Natural killer cell (primary cell): ENCODE results near the gene S1PR4. TPM values are rescaled to one million over a fixed set of nuclear protein-coding genes. Genes with fewer than 3 reads are reported as not detected.

ENCODE experiments used
- ATAC-seq, 3 donors: fragments of 150-1000 bp in 2 of 3; fragments of 200-7000 bp in 1 of 3; cut with Tn5 transposase; 1 replicate in 1 of 3; 2 replicates in 2 of 3; pipeline ENCODE4 v1.10.0; 2021; ENCODE audit warnings: mild to moderate bottlenecking in 2 of 3, moderate library complexity in 2 of 3
- DNase-seq, 2 donors: peaks; one replicate each; pipeline versions ENCODE4 v3.0.0 to v3.0.0-alpha.2; 2013 to 2021; ENCODE audit warnings: mixed read lengths in 1 of 2
- H3K27ac ChIP-seq: one replicate; pipeline ENCODE4 v1.5.1; 2013; ENCODE audit warnings: mild to moderate bottlenecking, low read length
- H3K27me3 ChIP-seq: one replicate; pipeline ENCODE4 v1.6.1; 2013; ENCODE audit warnings: low read length; ENCODE audit not compliant: control insufficient read depth, insufficient read depth
- H3K36me3 ChIP-seq: one replicate; pipeline ENCODE4 v1.6.1; 2013; ENCODE audit warnings: low read length; ENCODE audit not compliant: control insufficient read depth, insufficient read depth
- H3K4me1 ChIP-seq: one replicate; pipeline ENCODE4 v1.6.1; 2013; ENCODE audit warnings: low read length; ENCODE audit not compliant: control insufficient read depth, insufficient read depth
- H3K4me3 ChIP-seq: one replicate; pipeline ENCODE4 v1.5.1; 2013; ENCODE audit warnings: low read length
- H3K9me3 ChIP-seq: one replicate; pipeline ENCODE4 v1.6.1; 2013; ENCODE audit warnings: low read length; ENCODE audit not compliant: control insufficient read depth, insufficient read depth
- H3K27ac Mint-ChIP-seq, 2 donors: one replicate each; pipeline ENCODE4 v1.8.0; 2022; ENCODE audit warnings: mild to moderate bottlenecking in 2 of 2, mixed read lengths in 2 of 2, moderate library complexity in 1 of 2
- H3K27me3 Mint-ChIP-seq, 2 donors: one replicate each; pipeline ENCODE4 v1.8.0; 2022; ENCODE audit warnings: low read depth in 2 of 2, mixed read lengths in 2 of 2
- H3K36me3 Mint-ChIP-seq: one replicate; pipeline ENCODE4 v1.8.0; 2022; ENCODE audit warnings: mixed read lengths
- H3K4me1 Mint-ChIP-seq, 2 donors: one replicate each; pipeline ENCODE4 v1.8.0; 2022; ENCODE audit warnings: mixed read lengths in 2 of 2
- H3K4me3 Mint-ChIP-seq: one replicate; pipeline ENCODE4 v1.8.0; 2022; ENCODE audit warnings: mild to moderate bottlenecking, moderate library complexity, mixed read lengths
- H3K9me3 Mint-ChIP-seq, 2 donors: one replicate each; pipeline ENCODE4 v1.8.0; 2022; ENCODE audit warnings: mixed read lengths in 2 of 2
- CTCF ChIP-seq: fragments of 200-600 bp; IDR thresholded peaks from one replicate; pipeline ENCODE4 v1.8.0; 2022; ENCODE audit warnings: antibody characterized with exemption
- WGBS: methylation state at CpG from one replicate; pipeline ENCODE4 v1.1.7; 2013; ENCODE audit warnings: missing lambda C conversion rate; ENCODE audit not compliant: insufficient coverage; 5-methylcytosine and 5-hydroxymethylcytosine counted together
- intact Hi-C: fragments of 100-400 bp; cut with micrococcal nuclease; formaldehyde crosslinking; loops from one replicate; pipeline ENCODE4 v1.14.2; 2022
- total RNA-seq, 4 donors: library from RNA; stranded (reverse); fragments of 120-200 nt in 1 of 4; gene quantifications; one replicate each; pipeline versions ENCODE4 v1.2.3 to v1.2.4, GENCODE V29; 2013 to 2022

The S1PR4 gene
- total RNA-seq, 3 donors from 2014 or later (not counting 1 experiment from before 2014, with no cell fraction given), result 37.1 to 60.4 (median 51.7) TPM

- H3K4me1 ChIP-seq, result peaks cover 46% of the 10 kb centered on the region
- no peaks in the 10 kb centered on the region for H3K27me3 ChIP-seq
- DNase-seq (peak; percentile 42 to 71), ATAC-seq (peak in 2 of 3 donors; percentile 8 to 22)
- H3K4me3 ChIP-seq, result no peak overlapping the region
- H3K36me3 ChIP-seq, result peaks cover 2% of the 10 kb centered on the region
- Mint-ChIP-seq H3K4me1 (peaks cover 27 to 43% of the 10 kb centered on the region in 2 donors), H3K36me3 (no peaks in the 10 kb centered on the region), H3K4me3 (peak overlapping the region; percentile 35), H3K27me3 (no peaks in the 10 kb centered on the region), H3K27ac (peak overlapping the region; percentile 72 to 98), H3K9me3 (no peaks in the 10 kb centered on the region)
- TF ChIP-seq CTCF, result no peak
- intact Hi-C loops, result loop anchor here (1.0 to 5.0 kb wide), 2 partner anchors 9 to 44 kb away; partner anchors contain the start of gene NCLN
- H3K9me3 ChIP-seq, result peaks cover 3% of the 10 kb centered on the region
- peak overlapping the region; percentile 88 for H3K27ac ChIP-seq
- WGBS, result 54% methylated on average over 15 of the region's 17 CpGs
These were observed 2.5 kb upstream of the S1PR4 start for GRCh38 chr19:3175781-3176714.

- DNase-seq, result peak; percentile 67 to 81
- 44% methylated on average over 11 of the region's 11 CpGs for WGBS
- H3K27ac ChIP-seq, result peak overlapping the region; percentile 88
- no peaks in the 10 kb centered on the region for H3K27me3 ChIP-seq
- H3K4me1 ChIP-seq, result peaks cover 48% of the 10 kb centered on the region
- peaks cover 3% of the 10 kb centered on the region for H3K9me3 ChIP-seq
- Mint-ChIP-seq H3K4me1 (peaks cover 27 to 40% of the 10 kb centered on the region in 2 donors), H3K9me3 (no peaks in the 10 kb centered on the region), H3K36me3 (no peaks in the 10 kb centered on the region), H3K4me3 (peak overlapping the region; percentile 78), H3K27ac (peak overlapping the region; percentile 72 to 98), H3K27me3 (no peaks in the 10 kb centered on the region)
- H3K36me3 ChIP-seq, result peaks cover 7% of the 10 kb centered on the region
- ATAC-seq, result peak; percentile 61 to 78 (median 68)
- intact Hi-C loops, result loop anchor here (1.0 to 5.0 kb wide), 2 partner anchors 8 to 45 kb away; partner anchors contain the start of gene NCLN
- TF ChIP-seq CTCF, result no peak
- peak overlapping the region; percentile 11 for H3K4me3 ChIP-seq
These were observed 1.7 kb upstream of the S1PR4 start for GRCh38 chr19:3176715-3177501.

GRCh38 chr19:3178973-3179738 lies 587 bp downstream of the S1PR4 start:
- intact Hi-C loops, result loop anchor here (5.0 kb wide), 1 partner anchor 47 kb away; no protein-coding TSS in a partner anchor
- Histone ChIP-seq H3K27ac (peak overlapping the region; percentile 82), H3K9me3 (no peaks in the 10 kb centered on the region), H3K27me3 (no peaks in the 10 kb centered on the region), H3K4me1 (peaks cover 64% of the 10 kb centered on the region), H3K36me3 (peaks cover 18% of the 10 kb centered on the region), H3K4me3 (peak overlapping the region; percentile 76)
- peaks cover 32 to 51% of the 10 kb centered on the region in 2 donors for H3K4me1 Mint-ChIP-seq
- TF ChIP-seq CTCF, result no peak
- DNase-seq, result peak; percentile 30 to 54
- no peaks in the 10 kb centered on the region for H3K27me3 Mint-ChIP-seq
- peak overlapping the region; percentile 95 for H3K4me3 Mint-ChIP-seq
- H3K9me3 Mint-ChIP-seq, result no peaks in the 10 kb centered on the region
- peak; percentile 11 to 41 (median 25) for ATAC-seq
- H3K36me3 Mint-ChIP-seq, result no peaks in the 10 kb centered on the region
- peak overlapping the region; percentile 90 to 96 for H3K27ac Mint-ChIP-seq
- under 1% methylated on average over 52 of the region's 52 CpGs for WGBS
